Glutamatergic neuron (in vitro differentiated cells): ENCODE data around the gene SIPA1L3. TPM values are rescaled to one million over a fixed set of nuclear protein-coding genes. Genes with fewer than 3 reads are reported as not detected.

Experiments used
- DNase-seq: peaks from one replicate; pipeline ENCODE4 v3.0.0; 2022
- H3K27ac Mint-ChIP-seq: one replicate; pipeline ENCODE4 v1.8.0; 2020; ENCODE audit warnings: mild to moderate bottlenecking, mixed read lengths, inconsistent platforms; ENCODE audit not compliant: unreplicated experiment
- H3K27me3 Mint-ChIP-seq: one replicate; pipeline ENCODE4 v1.8.0; 2020; ENCODE audit warnings: mild to moderate bottlenecking, moderate library complexity, mixed read lengths, inconsistent platforms; ENCODE audit not compliant: unreplicated experiment
- H3K36me3 Mint-ChIP-seq: one replicate; pipeline ENCODE4 v1.8.0; 2020; ENCODE audit warnings: mild to moderate bottlenecking, mixed read lengths, inconsistent platforms; ENCODE audit not compliant: unreplicated experiment
- H3K4me1 Mint-ChIP-seq: one replicate; pipeline ENCODE4 v1.8.0; 2020; ENCODE audit warnings: mild to moderate bottlenecking, low read depth, mixed read lengths, inconsistent platforms; ENCODE audit not compliant: unreplicated experiment
- H3K4me3 Mint-ChIP-seq: one replicate; pipeline ENCODE4 v1.8.0; 2020; ENCODE audit warnings: mild to moderate bottlenecking, mixed read lengths, inconsistent platforms; ENCODE audit not compliant: unreplicated experiment
- H3K9me3 Mint-ChIP-seq: one replicate; pipeline ENCODE4 v1.8.0; 2020; ENCODE audit warnings: mild to moderate bottlenecking, moderate library complexity, mixed read lengths, inconsistent platforms; ENCODE audit not compliant: unreplicated experiment
- total RNA-seq: library from RNA; stranded (reverse); fragmentation: NEBNext Ultra II Directional; extraction: Animal tissue kit (Norgen Biotek cat#: 25700); gene quantifications from one replicate; pipeline ENCODE4 v1.2.1, GENCODE V29; 2021; ENCODE audit not compliant: unreplicated experiment
- TF ChIP-seq, protein P1 (sequence below): fragments of 200-600 bp; sonication (generic); IDR thresholded peaks from one replicate; pipeline ENCODE4 v1.5.0; 2021; ENCODE audit not compliant: partially characterized antibody, unreplicated experiment

SIPA1L3 gene
- total RNA-seq, 1 donor from 2014 or later, result 97.7 TPM

DNA sequence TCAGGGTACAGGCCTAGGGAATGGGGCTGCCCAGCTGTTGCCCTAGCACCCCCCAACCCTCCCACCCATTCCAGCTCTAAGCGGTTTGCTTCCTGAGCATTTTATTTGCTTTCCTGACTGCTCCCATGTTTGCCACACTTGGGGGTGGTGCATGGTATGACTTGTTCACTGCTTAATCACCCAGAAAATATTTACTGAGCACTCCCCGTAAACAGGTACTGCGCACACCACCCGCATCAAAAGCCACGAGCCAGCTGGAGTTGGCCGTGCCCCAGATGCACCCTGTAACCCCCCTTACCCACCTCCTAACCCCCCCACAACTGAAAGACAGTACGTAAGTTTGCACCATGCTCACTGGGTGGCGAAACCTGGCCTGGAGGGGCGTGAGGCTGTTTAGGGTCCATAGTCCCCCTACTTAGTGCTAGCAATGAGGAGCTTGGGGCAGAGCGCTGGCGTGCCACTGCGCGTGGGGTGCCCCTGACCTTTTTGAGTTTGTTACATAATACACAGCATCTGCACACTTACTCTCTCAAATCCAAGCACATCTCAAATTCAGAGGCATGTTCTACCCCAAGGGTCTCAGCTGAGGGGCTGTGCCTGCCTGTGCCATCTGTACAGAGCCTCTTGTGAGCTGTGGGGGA lies 287.2 kb downstream of the SIPA1L3 start:
- TF ChIP-seq, protein P1, sequence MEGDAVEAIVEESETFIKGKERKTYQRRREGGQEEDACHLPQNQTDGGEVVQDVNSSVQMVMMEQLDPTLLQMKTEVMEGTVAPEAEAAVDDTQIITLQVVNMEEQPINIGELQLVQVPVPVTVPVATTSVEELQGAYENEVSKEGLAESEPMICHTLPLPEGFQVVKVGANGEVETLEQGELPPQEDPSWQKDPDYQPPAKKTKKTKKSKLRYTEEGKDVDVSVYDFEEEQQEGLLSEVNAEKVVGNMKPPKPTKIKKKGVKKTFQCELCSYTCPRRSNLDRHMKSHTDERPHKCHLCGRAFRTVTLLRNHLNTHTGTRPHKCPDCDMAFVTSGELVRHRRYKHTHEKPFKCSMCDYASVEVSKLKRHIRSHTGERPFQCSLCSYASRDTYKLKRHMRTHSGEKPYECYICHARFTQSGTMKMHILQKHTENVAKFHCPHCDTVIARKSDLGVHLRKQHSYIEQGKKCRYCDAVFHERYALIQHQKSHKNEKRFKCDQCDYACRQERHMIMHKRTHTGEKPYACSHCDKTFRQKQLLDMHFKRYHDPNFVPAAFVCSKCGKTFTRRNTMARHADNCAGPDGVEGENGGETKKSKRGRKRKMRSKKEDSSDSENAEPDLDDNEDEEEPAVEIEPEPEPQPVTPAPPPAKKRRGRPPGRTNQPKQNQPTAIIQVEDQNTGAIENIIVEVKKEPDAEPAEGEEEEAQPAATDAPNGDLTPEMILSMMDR, result no peak

DNA sequence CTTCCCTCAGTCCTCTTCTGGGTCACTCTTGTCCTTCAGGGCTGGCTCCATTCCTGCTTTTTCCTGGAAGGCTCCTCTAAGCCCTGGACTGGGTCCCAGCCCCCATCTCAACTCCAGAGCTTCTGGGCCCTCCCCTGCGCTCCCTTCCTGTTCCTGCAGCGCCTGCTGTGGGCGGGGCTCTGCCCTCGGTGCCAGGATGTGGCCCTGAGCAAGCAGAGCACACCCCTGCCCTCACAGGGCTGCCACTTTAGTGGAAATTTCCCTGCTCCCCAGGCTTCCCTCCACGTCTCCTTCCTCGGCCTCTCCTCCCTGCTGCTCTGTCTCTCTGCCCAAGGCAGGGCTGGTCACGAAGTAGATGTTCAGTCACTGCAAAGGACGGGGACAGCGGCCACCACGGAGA lies 288.2 kb downstream of the SIPA1L3 start:
- peaks cover 6% of the 10 kb centered on the region for H3K9me3 Mint-ChIP-seq
- H3K36me3 Mint-ChIP-seq, result no peaks in the 10 kb centered on the region
- H3K4me1 Mint-ChIP-seq, result peaks cover 2% of the 10 kb centered on the region
- H3K27ac Mint-ChIP-seq, result no peak overlapping the region
- no peak for DNase-seq
- H3K4me3 Mint-ChIP-seq, result no peak overlapping the region
- TF ChIP-seq, protein P1, result no peak
- H3K27me3 Mint-ChIP-seq, result peaks cover 7% of the 10 kb centered on the region

More for the DNA sequence above, 287.2 kb downstream of the SIPA1L3 start:
- peaks cover 2% of the 10 kb centered on the region for H3K4me1 Mint-ChIP-seq
- no peak overlapping the region for H3K27ac Mint-ChIP-seq
- no peak overlapping the region for H3K4me3 Mint-ChIP-seq
- DNase-seq, result no peak
- H3K9me3 Mint-ChIP-seq, result peaks cover 8% of the 10 kb centered on the region
- H3K27me3 Mint-ChIP-seq, result peaks cover 6% of the 10 kb centered on the region
- H3K36me3 Mint-ChIP-seq, result no peaks in the 10 kb centered on the region

DNA sequence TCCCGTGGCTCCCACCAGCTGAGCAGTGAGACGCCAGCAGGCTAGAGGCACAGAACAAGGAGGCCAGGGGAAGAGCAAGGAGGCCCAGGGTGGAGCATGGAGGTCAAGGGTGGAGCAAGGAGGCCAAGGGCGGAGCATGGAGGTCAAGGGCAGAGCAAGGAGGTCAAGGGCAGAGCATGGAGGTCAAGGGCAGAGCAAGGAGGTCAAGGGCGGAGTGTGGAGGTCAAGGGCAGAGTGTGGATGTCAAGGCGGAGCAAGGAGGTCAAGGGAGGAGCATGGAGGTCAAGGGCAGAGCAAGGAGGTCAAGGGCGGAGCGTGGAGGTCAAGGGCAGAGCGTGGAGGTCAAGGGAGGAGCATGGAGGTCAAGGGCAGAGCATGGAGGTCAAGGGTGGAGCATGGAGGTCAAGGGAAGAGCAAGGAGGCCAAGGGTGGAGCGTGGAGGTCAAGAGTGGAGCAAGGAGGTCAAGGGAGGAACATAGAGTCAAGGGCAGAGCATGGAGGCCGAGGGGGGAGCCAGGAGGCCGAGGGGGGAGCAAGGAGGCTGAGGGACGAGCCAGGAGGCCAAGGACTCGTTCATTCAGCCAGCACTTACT lies 289.3 kb downstream of the SIPA1L3 start:
- Mint-ChIP-seq H3K9me3 (peaks cover 9% of the 10 kb centered on the region), H3K4me1 (peaks cover 3% of the 10 kb centered on the region), H3K27ac (peak overlapping the region; percentile 73), H3K36me3 (no peaks in the 10 kb centered on the region), H3K27me3 (peaks cover 9% of the 10 kb centered on the region), H3K4me3 (no peak overlapping the region)
- no peak for DNase-seq
- TF ChIP-seq, protein P1, result no peak

DNA sequence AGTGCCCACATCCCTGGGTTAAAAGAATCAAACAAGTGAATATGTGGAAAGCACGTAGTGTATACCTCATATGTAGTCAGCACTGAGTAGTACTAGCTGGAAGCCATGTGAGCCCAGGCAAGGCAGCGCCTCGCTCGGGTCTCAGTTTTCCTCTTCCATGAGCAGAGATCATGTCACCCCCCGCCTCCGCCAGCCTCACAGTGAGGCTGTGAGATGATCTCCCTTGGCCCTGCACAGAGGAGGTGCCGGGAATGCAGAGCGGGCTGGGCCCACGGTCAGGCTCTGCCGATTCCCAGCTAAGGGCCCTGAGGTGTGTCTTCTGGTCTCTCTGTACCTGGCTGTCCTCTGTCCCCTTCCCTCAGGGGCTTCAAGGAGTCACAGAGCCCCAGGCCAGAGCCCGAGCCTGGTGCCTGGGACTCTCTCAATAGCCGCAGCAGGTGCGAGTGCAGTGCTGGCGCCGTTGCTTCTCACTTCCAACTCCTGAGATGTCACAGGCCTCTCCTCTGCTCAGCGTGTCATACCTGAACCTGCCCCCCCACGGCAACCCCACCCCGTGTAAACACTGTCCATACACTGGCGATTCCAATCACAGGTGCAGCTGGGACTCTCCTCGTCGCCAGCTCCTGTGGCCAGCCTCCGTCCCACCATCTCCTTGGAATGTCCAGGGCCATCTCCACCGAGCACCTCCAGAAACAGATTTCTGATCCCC lies 290.1 kb downstream of the SIPA1L3 start:
- no peak overlapping the region for H3K4me3 Mint-ChIP-seq

More for the DNA sequence above, 290.1 kb downstream of the SIPA1L3 start:
- Mint-ChIP-seq H3K36me3 (no peaks in the 10 kb centered on the region), H3K27me3 (peaks cover 9% of the 10 kb centered on the region), H3K4me1 (peaks cover 5% of the 10 kb centered on the region), H3K9me3 (peaks cover 12% of the 10 kb centered on the region), H3K27ac (no peak overlapping the region)
- no peak for DNase-seq
- TF ChIP-seq, protein P1, result no peak
